Tibial nerve (tissue), 3 donors: ENCODE data around the gene SRPK3.
"Not testable (repeated sequence)": the region's sequence is repeated elsewhere in the genome, so short reads cannot be mapped to it uniquely, and the experiment has no call there.

Experiments used
- CTCF ChIP-seq, 5 experiments: fragments of 200-600 bp in 3 of 5; fragments of 450-650 bp in 2 of 5; sonication (generic) in 3 of 5; IDR thresholded peaks; one replicate each; pipeline ENCODE4 v1.5.1; 2016 to 2019; ENCODE audit warnings: antibody characterized with exemption in 5 of 5, mild to moderate bottlenecking in 3 of 5, moderate library complexity in 2 of 5
- POLR2A ChIP-seq, 2 donors: fragments of 450-650 bp; IDR thresholded peaks; one replicate each; pipeline ENCODE4 v1.6.1; 2017; ENCODE audit warnings: antibody characterized with exemption in 2 of 2, mild to moderate bottlenecking in 2 of 2, moderate library complexity in 2 of 2

GRCh38 chrX:153745067-153745433 is 35.8 kb upstream of the SRPK3 start:
- not testable (repeated sequence) for TF ChIP-seq CTCF, POLR2A (IDR thresholded peaks at IDR 0.05)
